CMK (cell line): Measurements from ENCODE around the gene CDKAL1.
A peak's percentile ranks its signal among the peaks of the same experiment; 100 is the strongest.
"Not testable (repeated sequence)": the region's sequence is repeated elsewhere in the genome, so short reads cannot be mapped to it uniquely, and the experiment has no call there.

Experiments used
- DNase-seq: peaks from one replicate; pipeline ENCODE4 v3.0.0-alpha.2; 2010; ENCODE audit warnings: low read depth

CDKAL1 gene

GRCh38 chr6:20801595-20801994 lies 267.3 kb downstream of the CDKAL1 start:
- DNase-seq = no peak

- no peak for DNase-seq
Measured at GRCh38 chr6:20802596-20802995, 268.3 kb downstream of the CDKAL1 start.

- DNase-seq = no peak
Measured at GRCh38 chr6:20805021-20805420, 270.8 kb downstream of the CDKAL1 start.

- no peak for DNase-seq
Measured at GRCh38 chr6:20806669-20807068, 272.4 kb downstream of the CDKAL1 start.

- DNase-seq = no peak
Measured at GRCh38 chr6:20808439-20808838, 274.2 kb downstream of the CDKAL1 start.

- DNase-seq = no peak
Measured at GRCh38 chr6:20808924-20809323, 274.7 kb downstream of the CDKAL1 start.

- no peak for DNase-seq
Measured at GRCh38 chr6:20810727-20811108, 276.5 kb downstream of the CDKAL1 start.

- DNase-seq = no peak
Measured at GRCh38 chr6:20811109-20811761, 277.0 kb downstream of the CDKAL1 start.

- DNase-seq = no peak
Measured at GRCh38 chr6:20812776-20813175, 278.5 kb downstream of the CDKAL1 start.

GRCh38 chr6:20814494-20814893 lies 280.2 kb downstream of the CDKAL1 start:
- DNase-seq = no peak

GRCh38 chr6:20816126-20816525 lies 281.9 kb downstream of the CDKAL1 start:
- DNase-seq = no peak

- DNase-seq = no peak
Measured at GRCh38 chr6:20817806-20818320, 283.6 kb downstream of the CDKAL1 start.

GRCh38 chr6:20819774-20820400 lies 285.6 kb downstream of the CDKAL1 start:
- DNase-seq = peak; percentile 20

GRCh38 chr6:20826378-20826777 lies 292.1 kb downstream of the CDKAL1 start:
- no peak for DNase-seq

GRCh38 chr6:20827798-20828197 lies 293.5 kb downstream of the CDKAL1 start:
- DNase-seq = no peak

GRCh38 chr6:20830576-20830975 lies 296.3 kb downstream of the CDKAL1 start:
- DNase-seq = no peak

GRCh38 chr6:20831251-20831650 lies 297.0 kb downstream of the CDKAL1 start:
- DNase-seq = not testable (repeated sequence)

- no peak for DNase-seq
Measured at GRCh38 chr6:20833881-20834515, 299.7 kb downstream of the CDKAL1 start.

GRCh38 chr6:20835315-20836010 lies 301.2 kb downstream of the CDKAL1 start:
- DNase-seq = no peak

GRCh38 chr6:20837189-20837588 lies 302.9 kb downstream of the CDKAL1 start:
- DNase-seq = no peak

GRCh38 chr6:20838113-20838512 lies 303.9 kb downstream of the CDKAL1 start:
- no peak for DNase-seq

GRCh38 chr6:20839630-20840029 lies 305.4 kb downstream of the CDKAL1 start:
- no peak for DNase-seq

- no peak for DNase-seq
Measured at GRCh38 chr6:20840675-20841074, 306.4 kb downstream of the CDKAL1 start.
